Activated CD4-positive, alpha-beta T cell treated with anti-CD3 and anti-CD28 coated beads, Interleukin-2, amount 50 U/mL, for 1 hour (primary cell): ENCODE measurements around the gene TLR8.

Source experiments
- DNase-seq: peaks from one replicate; pipeline ENCODE4 v3.0.0-alpha.2; 2020

Gene TLR8

GRCh38 chrX:12970691-12971202 lies 64.3 kb downstream of the TLR8 start:
- peak; percentile 48 for DNase-seq

DNA sequence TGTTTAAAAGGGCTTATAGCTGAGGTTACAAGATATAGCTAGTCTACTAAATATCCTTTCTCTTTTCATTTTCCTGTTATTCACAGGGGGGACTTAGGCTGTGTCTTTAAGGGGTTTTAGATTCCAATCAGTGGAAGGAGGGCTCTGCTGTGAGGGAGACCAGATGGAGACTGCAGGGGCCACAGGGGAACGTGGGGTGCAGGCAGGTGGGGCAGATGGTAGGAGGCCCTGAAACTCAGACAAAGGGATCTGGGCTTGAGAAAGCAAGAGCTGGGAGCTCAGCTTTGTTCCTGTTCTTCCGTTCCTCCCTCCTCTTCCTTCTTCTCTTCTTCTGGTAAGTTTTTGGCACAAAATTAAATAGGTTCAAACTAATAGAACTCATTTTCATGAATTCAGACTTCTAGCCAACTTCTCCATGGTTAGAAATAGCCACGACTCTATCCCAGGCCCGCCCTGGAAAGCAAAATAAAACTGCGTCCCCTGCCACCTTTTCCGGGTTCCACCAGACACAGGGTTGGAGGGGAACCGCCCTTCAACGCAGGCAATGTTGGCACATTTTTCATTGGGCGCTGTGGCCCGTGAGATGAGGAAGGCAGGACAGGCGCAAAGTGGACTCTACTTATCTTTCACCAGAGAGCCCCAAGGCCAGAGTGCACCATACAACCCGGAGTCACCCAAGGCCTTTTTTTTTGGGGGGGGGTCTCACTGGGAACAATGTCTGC lies 65.0 kb downstream of the TLR8 start:
- DNase-seq, result peak; percentile 50

- DNase-seq, result no peak
Observed at GRCh38 chrX:12972243-12972642, 65.8 kb downstream of the TLR8 start.
